ENCODE data around the gene CD209.

GRCh38 chr19:7738023-7738422 lies 9.3 kb downstream of the CD209 start:
- no peak for TF ChIP-seq CTCF (IDR thresholded peaks at IDR 0.05)
- TF ChIP-seq ZFX (IDR thresholded peaks at IDR 0.05; ENCODE audit: borderline replicate concordance): no peak
